OCI-LY3 (cell line): ENCODE data around the gene SLC39A12.

Experiments used
- H2AFZ ChIP-seq: fragments of 200-600, 300-600 bp; shearing (Covaris generic); 2 replicates; pipeline ENCODE4 v1.6.0; 2014; ENCODE audit warnings: antibody characterized with exemption, low read depth, low read length
- H3K27ac ChIP-seq: fragments of 200-600, 300-600 bp; sonication (generic); 2 replicates; pipeline ENCODE4 v1.5.1; 2014; ENCODE audit warnings: mild to moderate bottlenecking, low read length, moderate library complexity, mixed read lengths
- H3K27me3 ChIP-seq: fragments of 200-600, 300-600 bp; sonication (generic); 2 replicates; pipeline ENCODE4 v1.6.1; 2014; ENCODE audit warnings: low read depth, low read length, mixed read lengths
- H3K36me3 ChIP-seq: fragments of 200-600, 300-600 bp; sonication (generic); replicated peaks from 2 replicates; pipeline ENCODE3; 2014; ENCODE audit warnings: low read depth, low read length, mixed read lengths
- H3K4me1 ChIP-seq: fragments of 300-600, 200-600 bp; sonication (generic); 2 replicates; pipeline ENCODE4 v1.6.1; 2014; ENCODE audit warnings: low read length, mixed read lengths
- H3K4me2 ChIP-seq: fragments of 200-600, 300-600 bp; sonication (generic); 2 replicates; pipeline ENCODE4 v1.6.1; 2014; ENCODE audit warnings: low read length, mixed read lengths
- H3K4me3 ChIP-seq: fragments of 300-600, 200-600 bp; sonication (generic); 2 replicates; pipeline ENCODE4 v1.5.1; 2014; ENCODE audit warnings: antibody characterized with exemption, mild to moderate bottlenecking, low read length, moderate library complexity
- H3K79me2 ChIP-seq: fragments of 300-600, 200-600 bp; shearing (Covaris generic); 2 replicates; pipeline ENCODE4 v1.6.1; 2014; ENCODE audit warnings: mild to moderate bottlenecking, low read length, mixed read lengths
- H3K9ac ChIP-seq: fragments of 300-600, 200-600 bp; shearing (Covaris generic); 2 replicates; pipeline ENCODE4 v1.6.0; 2014; ENCODE audit warnings: mild to moderate bottlenecking, low read length, moderate library complexity
- H3K9me3 ChIP-seq: fragments of 200-600, 300-600 bp; shearing (Covaris generic); 2 replicates; pipeline ENCODE4 v1.6.1; 2014; ENCODE audit warnings: low read length, mixed read lengths; ENCODE audit not compliant: insufficient read depth
- H4K20me1 ChIP-seq: fragments of 200-600, 300-600 bp; sonication (generic); 2 replicates; pipeline ENCODE4 v1.6.1; 2016; ENCODE audit warnings: low read length, mixed read lengths; ENCODE audit not compliant: insufficient read depth
- CTCF ChIP-seq: fragments of 200-600, 300-600 bp; sonication (generic); IDR thresholded peaks from 2 replicates; pipeline ENCODE4 v1.5.1; 2014; ENCODE audit warnings: antibody characterized with exemption, low read length, low read depth
- EZH2phosphoT487 ChIP-seq: fragments of 200-600 bp; shearing (Covaris generic); IDR thresholded peaks from 2 replicates; pipeline ENCODE4 v1.6.1; 2018; ENCODE audit warnings: antibody characterized with exemption, mixed run types, low read depth

The SLC39A12 gene

GRCh38 chr10:17954861-17955260 is 3.1 kb downstream of the SLC39A12 start:
- peaks cover 5% of the 10 kb centered on the region; the same call in 1 of the 2 replicates for H3K9me3 ChIP-seq
- no peak overlapping the region for H3K9ac ChIP-seq
- no peak overlapping the region for H3K4me3 ChIP-seq
- TF ChIP-seq EZH2phosphoT487 (no peak), CTCF (no peak)
- H3K4me1 ChIP-seq, result no peaks in the 10 kb centered on the region
- no peak overlapping the region for H3K4me2 ChIP-seq
- peaks cover 3% of the 10 kb centered on the region for H3K36me3 ChIP-seq
- no peaks in the 10 kb centered on the region for H3K27me3 ChIP-seq
- H4K20me1 ChIP-seq, result no peaks in the 10 kb centered on the region
- no peaks in the 10 kb centered on the region for H3K79me2 ChIP-seq
- no peak overlapping the region for H2AFZ ChIP-seq
- H3K27ac ChIP-seq, result no peak overlapping the region

GRCh38 chr10:17958049-17958448 is 6.3 kb downstream of the SLC39A12 start:
- Histone ChIP-seq H3K27ac (no peak overlapping the region), H4K20me1 (no peaks in the 10 kb centered on the region), H3K36me3 (peaks cover 11% of the 10 kb centered on the region), H3K79me2 (no peaks in the 10 kb centered on the region), H3K4me1 (peaks cover 23% of the 10 kb centered on the region), H3K27me3 (no peaks in the 10 kb centered on the region), H2AFZ (no peak overlapping the region), H3K9ac (no peak overlapping the region), H3K9me3 (peaks cover 16% of the 10 kb centered on the region; the same call in 1 of the 2 replicates), H3K4me3 (no peak overlapping the region), H3K4me2 (no peak overlapping the region)
- no peak for TF ChIP-seq EZH2phosphoT487
- no peak for TF ChIP-seq CTCF

GRCh38 chr10:17959870-17960269 is 8.2 kb downstream of the SLC39A12 start:
- Histone ChIP-seq H3K9me3 (peaks cover 16% of the 10 kb centered on the region; the same call in 1 of the 2 replicates), H3K4me1 (peaks cover 33% of the 10 kb centered on the region), H3K9ac (no peak overlapping the region), H3K4me3 (no peak overlapping the region), H3K27me3 (no peaks in the 10 kb centered on the region), H2AFZ (no peak overlapping the region), H4K20me1 (no peaks in the 10 kb centered on the region), H3K79me2 (no peaks in the 10 kb centered on the region), H3K27ac (no peak overlapping the region), H3K4me2 (no peak overlapping the region), H3K36me3 (peaks cover 11% of the 10 kb centered on the region)
- TF ChIP-seq CTCF (no peak), EZH2phosphoT487 (no peak)

GRCh38 chr10:17961551-17962422 is 10.1 kb downstream of the SLC39A12 start:
- Histone ChIP-seq H3K4me1 (peaks cover 33% of the 10 kb centered on the region), H2AFZ (no peak overlapping the region), H3K36me3 (peaks cover 11% of the 10 kb centered on the region), H3K27me3 (no peaks in the 10 kb centered on the region), H3K4me3 (peak overlapping the region; percentile 55), H3K9ac (peak overlapping the region; percentile 45), H3K9me3 (peaks cover 16% of the 10 kb centered on the region; the same call in 1 of the 2 replicates), H3K79me2 (no peaks in the 10 kb centered on the region), H4K20me1 (no peaks in the 10 kb centered on the region), H3K4me2 (peak overlapping the region; percentile 82), H3K27ac (peak overlapping the region; percentile 91)
- TF ChIP-seq EZH2phosphoT487 (no peak), CTCF (no peak)
